Right ventricle myocardium superior (tissue), 1 donor: ENCODE results near the gene TMOD2. TPM values are rescaled to one million over a fixed set of nuclear protein-coding genes. Genes with fewer than 3 reads are reported as not detected.
A peak's percentile ranks its signal among the peaks of the same experiment; 100 is the strongest.

ENCODE experiments used
- ATAC-seq: fragments of 200-7000 bp; cut with Tn5 transposase; one replicate; pipeline ENCODE4 v1.9.1; 2020; ENCODE audit warnings: mild to moderate bottlenecking; ENCODE audit not compliant: poor library complexity
- DNase-seq: peaks from one replicate; pipeline ENCODE4 v3.0.0-alpha.2; 2020
- intact Hi-C: fragments of 100-400 bp; cut with DNase I; formaldehyde crosslinking; loops from one replicate; pipeline ENCODE4 v1.11.2; 2022
- total RNA-seq: library from RNA; stranded (reverse); fragmentation: NEBNext Ultra II Directional; extraction: Animal tissue kit (Norgen Biotek cat#: 25700); gene quantifications from one replicate; pipeline ENCODE4 v1.2.1, GENCODE V29; 2021
- donor health status: DM: no; HTN: yes; CAD: no; lungs with severe emphysema.

TMOD2 gene
- total RNA-seq, 1 donor from 2014 or later, result 7.3 TPM

GRCh38 chr15:51840692-51841091, 89.3 kb downstream of the TMOD2 start:
- ATAC-seq (no peak), DNase-seq (no peak)
- intact Hi-C loops, result no loop called here

DNA sequence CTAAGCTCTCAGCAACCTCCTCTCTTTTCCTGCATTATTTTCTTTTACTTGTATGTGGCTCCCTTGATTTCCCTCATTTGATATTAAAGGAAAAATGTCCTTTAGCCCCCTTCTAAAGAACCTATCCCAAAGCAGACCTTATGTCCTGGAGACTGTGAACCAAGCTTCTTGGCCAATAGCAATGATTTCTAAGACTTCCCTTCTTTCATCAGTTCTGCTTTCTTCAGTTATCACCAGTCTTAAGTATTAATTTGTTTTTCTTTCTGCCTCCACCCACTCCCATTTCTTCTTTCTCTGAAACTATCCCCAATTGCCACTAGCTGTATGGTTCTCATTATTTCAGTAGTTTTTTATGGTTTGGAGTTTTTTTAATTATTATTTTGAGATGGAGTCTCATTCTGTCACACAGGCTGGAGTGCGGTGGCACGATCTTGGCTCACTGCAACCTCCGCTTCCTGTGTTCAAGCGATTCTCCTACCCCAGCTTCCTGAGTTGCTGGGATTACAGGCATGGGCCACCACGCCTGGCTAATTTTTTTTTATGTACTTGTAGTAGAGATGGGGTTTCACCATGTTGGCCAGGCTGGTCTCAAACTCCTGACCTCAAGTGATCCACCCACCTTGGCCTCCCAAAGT, 90.1 kb downstream of the TMOD2 start:
- intact Hi-C loops, result no loop called here
- no peak for ATAC-seq

DNA sequence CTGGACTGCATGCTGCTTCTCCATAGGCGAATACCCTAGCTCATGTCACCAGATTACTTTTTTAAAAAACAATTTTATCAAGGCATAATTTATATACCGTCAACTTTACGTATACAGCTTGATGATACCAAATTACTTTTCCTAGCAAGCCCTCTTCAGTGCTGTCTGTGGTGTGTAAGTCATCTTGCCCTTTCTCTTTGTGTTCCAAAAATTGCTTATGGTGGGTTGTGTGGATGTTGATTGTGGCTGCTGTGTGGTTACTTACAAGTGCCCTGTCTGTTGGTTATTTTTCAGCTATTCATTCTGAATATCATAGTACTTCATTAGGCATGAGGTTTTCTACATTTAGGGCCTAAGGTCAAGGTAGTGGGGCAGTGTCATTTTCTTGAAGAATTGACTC, 90.9 kb downstream of the TMOD2 start:
- ATAC-seq, result no peak
- DNase-seq, result no peak
- intact Hi-C loops, result no loop called here

More for the DNA sequence above, 90.1 kb downstream of the TMOD2 start:
- DNase-seq, result no peak

DNA sequence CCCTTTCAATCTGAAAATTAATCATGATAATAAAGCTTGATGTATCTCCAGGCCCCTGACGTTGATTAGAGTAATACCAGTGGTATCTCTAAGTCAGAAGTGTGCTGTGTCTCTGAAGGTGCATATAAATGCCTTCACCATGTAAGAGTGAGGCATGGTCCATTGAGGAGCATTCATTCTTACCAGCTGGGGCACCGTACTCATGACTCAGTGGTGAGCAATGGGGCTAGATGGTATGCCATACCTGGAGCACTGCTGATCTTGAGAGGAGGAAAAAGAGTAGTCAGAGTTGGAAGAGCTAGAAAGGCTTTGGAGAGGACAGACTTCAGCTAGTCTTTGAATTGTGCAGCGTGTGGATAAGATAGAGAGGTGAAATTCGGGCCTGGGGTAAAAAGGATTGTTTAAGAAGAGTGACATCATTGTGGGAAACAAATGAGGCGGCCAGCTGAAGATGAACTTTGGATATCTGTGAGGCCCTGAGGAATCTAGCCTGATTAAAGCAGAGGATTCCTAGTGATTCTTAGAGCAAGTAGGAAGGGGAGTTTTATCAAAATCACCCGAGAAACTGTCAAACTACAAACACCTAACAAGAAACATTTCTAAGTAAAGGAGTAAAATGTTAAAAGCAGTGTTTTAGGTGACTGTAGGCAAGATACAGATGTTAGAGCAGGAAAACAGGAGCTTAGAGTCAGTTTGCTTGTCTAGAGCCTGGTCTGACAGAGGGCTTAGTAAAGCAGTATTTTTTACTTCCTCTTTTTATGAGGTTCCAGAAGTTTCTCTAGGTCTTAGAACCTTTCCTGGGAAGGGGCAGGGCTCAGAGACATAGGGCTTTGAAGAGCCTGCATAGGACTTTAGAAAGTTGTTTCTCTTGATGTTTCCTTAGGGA, 91.7 kb downstream of the TMOD2 start:
- no peak for DNase-seq
- ATAC-seq, result no peak
- intact Hi-C loops, result no loop called here

DNA sequence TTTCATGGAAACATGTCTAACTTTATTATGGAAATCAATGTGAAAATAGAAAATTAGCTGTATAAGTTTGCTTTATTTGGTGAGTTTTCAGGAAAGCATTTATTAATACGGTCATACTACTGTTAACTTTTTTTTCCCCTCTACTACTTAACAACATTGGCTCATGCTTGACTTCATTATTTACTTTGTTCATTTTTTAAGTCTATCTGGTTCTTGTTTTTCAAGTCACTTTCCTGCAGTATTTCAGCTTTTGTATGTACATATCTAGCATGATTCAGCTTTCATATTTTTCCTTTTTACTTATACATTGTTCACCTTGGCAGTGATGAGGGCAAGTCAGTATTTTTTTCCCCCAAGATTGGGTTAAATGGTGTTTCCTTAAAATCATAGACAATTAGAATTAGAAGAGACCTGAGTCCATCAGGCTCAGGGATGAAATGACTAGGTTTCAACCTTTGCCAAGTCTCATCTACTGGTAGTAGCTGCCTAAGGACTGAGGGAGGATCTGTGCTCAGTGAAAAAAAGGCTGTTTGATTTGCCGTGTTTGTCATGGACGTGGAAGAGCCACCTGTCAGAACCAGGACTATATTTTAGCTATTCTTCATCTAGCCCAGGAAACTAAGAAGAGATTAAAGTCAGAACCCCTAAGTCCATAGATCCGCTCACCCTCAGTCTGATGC, 93.5 kb downstream of the TMOD2 start:
- ATAC-seq (no peak), DNase-seq (no peak)
- intact Hi-C loops, result no loop called here

- DNase-seq (no peak), ATAC-seq (no peak)
- intact Hi-C loops, result no loop called here
These were observed 94.7 kb downstream of the TMOD2 start for GRCh38 chr15:51846066-51846462.

DNA sequence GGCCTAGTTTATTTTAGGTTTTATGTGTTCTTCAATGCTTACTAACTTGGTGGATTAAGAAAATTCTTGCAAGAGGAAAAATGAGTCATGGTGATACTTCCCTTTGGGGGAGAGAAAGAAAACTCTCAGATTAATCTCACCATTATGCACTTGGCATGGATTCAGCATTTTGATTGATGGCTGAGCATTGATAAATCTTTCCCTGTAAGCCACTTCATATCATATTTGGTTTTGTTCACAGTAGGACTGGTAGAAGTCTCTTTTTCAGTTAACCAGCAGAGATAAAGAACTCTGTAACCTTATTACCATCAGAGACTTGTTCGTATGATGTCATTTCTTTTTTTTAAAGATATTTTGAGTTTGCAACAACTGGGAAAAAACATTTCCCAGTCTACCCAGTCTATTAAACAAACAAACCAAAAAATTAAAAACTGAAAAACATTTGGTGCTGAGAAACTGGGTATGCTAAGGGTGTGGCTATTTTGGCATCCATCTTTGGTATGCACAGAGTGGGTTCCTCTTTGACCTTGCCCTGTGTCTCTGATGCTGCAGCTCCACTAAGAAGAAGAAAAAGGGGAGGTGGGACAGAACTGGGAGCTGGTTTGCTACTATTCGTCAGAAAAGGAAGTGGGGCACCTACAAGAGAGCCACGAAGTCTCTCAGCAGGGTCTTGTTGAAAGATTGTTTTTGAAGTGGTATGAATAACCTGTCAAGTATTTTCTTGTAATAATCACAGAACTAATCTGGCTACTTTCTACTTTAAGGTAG, 95.2 kb downstream of the TMOD2 start:
- ATAC-seq (peak; percentile 29), DNase-seq (no peak)
- intact Hi-C loops, result no loop called here

- intact Hi-C loops, result no loop called here
- DNase-seq (no peak), ATAC-seq (no peak)
These were observed 97.4 kb downstream of the TMOD2 start for GRCh38 chr15:51848811-51849210.

GRCh38 chr15:51849860-51850259, 98.5 kb downstream of the TMOD2 start:
- intact Hi-C loops, result no loop called here
- ATAC-seq (no peak), DNase-seq (no peak)

DNA sequence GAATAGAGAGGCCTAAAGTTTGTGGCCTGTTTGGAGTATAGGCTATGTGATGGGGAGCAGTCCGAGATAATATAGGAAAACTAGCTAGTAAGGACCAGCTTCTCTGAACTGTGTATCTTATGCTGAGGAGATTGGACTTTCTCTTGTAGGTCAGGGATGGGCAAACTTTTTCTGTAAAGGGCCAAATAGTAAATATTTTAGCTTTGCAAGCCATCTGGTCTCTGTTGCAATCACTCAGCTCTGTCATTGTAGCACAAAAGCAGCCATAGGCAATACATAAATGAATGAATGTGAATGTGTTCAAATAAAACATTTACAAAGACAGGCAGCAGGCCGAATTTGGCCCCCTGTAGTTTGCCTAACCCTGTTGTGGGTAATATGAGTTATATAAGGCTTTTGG, 102.6 kb downstream of the TMOD2 start:
- intact Hi-C loops, result no loop called here
- no peak for ATAC-seq
- no peak for DNase-seq

DNA sequence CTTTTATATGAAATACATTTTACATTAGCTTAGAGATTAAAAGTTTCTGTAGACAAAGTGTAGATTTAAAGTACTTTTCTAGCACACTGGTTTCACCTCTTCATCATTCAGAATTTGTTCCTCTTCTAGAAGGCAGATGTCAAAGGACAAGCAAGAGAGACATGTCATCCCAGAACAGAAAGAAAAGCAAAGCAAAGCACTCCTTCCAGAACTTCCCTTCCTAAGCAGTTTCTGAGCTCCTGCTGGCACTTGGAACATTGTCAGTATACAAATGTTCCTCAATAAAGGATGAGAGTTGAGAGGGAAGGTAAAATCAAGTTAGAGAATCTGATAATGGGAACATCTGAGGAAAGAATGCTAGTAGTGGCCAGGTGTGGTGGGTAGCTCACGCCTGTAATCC, 104.2 kb downstream of the TMOD2 start:
- DNase-seq, result no peak
- intact Hi-C loops, result no loop called here
- no peak for ATAC-seq

DNA sequence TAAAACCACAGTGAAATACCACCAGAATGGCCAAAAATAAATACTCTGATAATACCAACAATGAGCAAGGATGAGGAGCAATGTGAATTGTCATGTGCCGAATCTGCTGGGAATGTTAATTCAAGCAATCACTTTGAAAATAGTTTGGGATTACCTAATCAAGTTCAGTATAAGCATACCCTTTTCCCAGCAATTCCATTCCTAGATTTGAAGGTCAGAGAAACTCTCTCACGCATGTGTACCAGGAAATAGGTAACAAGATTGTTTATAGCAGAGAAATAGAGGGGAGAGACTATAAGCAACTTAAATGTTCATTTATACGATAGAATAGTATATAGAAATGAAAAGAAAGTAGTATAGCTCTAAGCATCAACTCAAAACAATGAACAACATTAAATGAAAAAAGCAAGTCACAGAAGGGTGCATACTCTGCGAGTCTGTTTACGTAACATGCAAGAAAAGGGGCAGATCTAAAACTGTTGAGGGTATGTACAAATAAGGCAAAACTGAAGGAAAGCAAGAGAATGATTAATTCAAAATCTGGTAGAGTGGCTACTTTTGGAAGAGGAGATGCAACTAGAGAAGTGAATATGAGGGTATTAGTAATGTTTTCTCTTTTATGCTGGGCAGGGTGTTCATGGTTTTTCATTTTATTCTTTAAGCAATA, 105.5 kb downstream of the TMOD2 start:
- no peak for ATAC-seq
- intact Hi-C loops, result no loop called here

DNA sequence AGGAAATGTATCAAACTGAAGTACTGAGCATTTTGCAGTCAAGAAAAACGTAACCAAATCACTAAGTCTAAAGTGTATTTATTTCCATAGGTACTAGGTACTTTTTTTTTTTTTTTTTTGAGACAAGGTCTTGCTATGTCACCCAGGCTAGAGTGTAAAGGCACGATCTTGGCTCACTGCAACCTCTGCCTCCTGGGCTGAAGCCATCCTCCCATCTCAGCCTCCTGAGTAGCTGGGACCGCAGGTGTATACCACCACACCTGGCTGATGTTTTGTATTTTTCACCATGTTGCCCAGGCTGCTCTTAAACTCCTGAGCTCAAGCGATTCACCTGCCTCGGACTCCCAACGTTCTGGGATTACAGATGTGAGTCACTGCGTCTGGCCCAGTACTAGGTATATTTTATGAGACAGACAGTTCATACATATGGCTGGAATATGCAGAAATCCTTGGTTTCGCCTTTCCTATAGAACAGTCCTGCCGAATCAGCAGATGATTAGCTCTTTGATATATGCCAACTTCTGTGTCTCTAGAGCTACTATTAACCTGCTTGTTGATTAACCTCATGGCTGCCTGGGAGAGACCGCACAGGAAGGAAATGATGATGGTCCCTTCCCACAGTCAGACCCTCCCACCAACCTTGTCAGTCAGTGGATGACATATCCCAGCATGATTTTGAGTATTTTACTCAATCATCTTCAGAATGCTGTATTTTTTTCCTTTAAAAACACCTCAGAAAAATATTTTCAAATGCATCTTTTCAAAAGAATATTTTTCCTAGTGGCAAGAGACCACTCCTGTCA, 110.4 kb downstream of the TMOD2 start:
- ATAC-seq, result no peak
- DNase-seq, result no peak
- intact Hi-C loops, result no loop called here

More for the DNA sequence above, 105.5 kb downstream of the TMOD2 start:
- no peak for DNase-seq

- intact Hi-C loops, result no loop called here
- no peak for DNase-seq
- no peak for ATAC-seq
These were observed 111.7 kb downstream of the TMOD2 start for GRCh38 chr15:51863131-51863530.

DNA sequence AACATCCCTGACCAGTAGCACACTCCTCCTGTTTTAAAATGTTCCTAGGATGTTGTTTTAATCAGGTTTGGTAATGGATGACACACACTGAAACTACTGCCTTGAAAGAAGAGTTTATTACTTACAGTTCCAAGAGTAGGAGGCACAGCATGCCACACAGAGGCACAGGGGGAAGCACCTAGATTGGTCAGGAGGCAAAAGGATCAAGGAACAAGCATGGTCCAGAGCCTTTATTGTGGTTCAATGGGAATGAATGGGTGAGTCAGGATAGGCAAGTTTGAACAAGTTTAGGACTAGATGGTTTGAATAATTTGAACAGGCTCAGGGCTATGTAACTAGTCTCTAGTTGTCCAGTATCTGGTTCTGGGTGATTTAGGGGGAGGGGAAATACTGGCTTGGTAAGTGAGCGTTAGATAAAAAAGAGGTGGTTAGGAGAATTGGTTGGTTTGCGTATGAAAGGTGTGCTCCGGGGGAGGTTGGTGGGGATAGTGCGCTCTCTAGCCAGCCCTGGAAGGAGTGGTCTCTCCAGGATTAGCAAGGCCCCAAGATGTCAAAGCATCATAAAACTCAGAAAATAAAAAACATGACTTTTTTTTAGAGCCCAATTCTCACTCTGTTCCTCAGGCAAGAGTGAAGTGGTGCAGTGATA, 113.1 kb downstream of the TMOD2 start:
- intact Hi-C loops, result no loop called here
- no peak for ATAC-seq

DNA sequence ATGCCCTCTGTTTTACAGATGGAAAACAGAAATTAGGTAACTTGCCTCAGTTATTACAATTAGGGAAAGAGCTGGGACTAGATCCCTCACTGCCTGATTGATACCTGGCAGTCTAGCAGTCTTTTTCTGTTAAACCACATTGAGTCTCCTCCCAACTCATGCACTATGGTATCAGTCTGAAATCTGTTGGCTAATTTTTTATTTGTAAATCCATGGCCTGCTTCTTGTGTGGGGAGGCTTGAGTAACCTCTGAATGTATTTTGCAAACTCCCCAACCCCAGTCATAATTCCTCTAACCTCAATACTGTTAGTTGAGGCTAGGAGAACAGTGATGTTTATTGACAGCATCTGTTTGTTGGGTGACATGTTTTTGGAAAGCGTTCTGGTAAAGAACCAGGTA, 113.9 kb downstream of the TMOD2 start:
- no peak for DNase-seq
- no peak for ATAC-seq
- intact Hi-C loops, result no loop called here

More for the DNA sequence above, 113.1 kb downstream of the TMOD2 start:
- DNase-seq, result no peak
